GM12864 (cell line): Measurements from ENCODE around the gene RPL10A.
"Not testable (repeated sequence)": the region's sequence is repeated elsewhere in the genome, so short reads cannot be mapped to it uniquely, and the experiment has no call there.

Source experiments
- DNase-seq: peaks from one replicate; pipeline ENCODE4 v3.0.0-alpha.2; 2011; ENCODE audit warnings: low read depth
- H3K4me3 ChIP-seq: 2 replicates; pipeline ENCODE4 v1.5.1; 2011; ENCODE audit warnings: mild to moderate bottlenecking, low read depth, low read length, control low read depth
- CTCF ChIP-seq: IDR thresholded peaks from 2 replicates; pipeline ENCODE4 v1.5.1; 2011; ENCODE audit warnings: low read depth, mild to moderate bottlenecking, moderate library complexity, low read length, control low read depth, inconsistent platforms; ENCODE audit errors: missing control alignments

Gene RPL10A

GRCh38 chr6:35512006-35512405, 43.8 kb downstream of the RPL10A start:
- H3K4me3 ChIP-seq = no peak overlapping the region
- DNase-seq = no peak
- no peak for TF ChIP-seq CTCF

GRCh38 chr6:35512740-35513139, 44.5 kb downstream of the RPL10A start, which contains the start of gene TULP1:
TULP1 (minus strand) TSS chr6:35512896; CDS start chr6:35512858, 38 bp downstream.
- no peak within 1 kb of the TSS for H3K4me3 ChIP-seq

GRCh38 chr6:35514587-35514986, 46.4 kb downstream of the RPL10A start:
- no peak overlapping the region for H3K4me3 ChIP-seq
- TF ChIP-seq CTCF = no peak
- DNase-seq = no peak

More at GRCh38 chr6:35512740-35513139, 44.5 kb downstream of the RPL10A start, which contains the start of gene TULP1:
- no peak for DNase-seq
- TF ChIP-seq CTCF = no peak

DNA sequence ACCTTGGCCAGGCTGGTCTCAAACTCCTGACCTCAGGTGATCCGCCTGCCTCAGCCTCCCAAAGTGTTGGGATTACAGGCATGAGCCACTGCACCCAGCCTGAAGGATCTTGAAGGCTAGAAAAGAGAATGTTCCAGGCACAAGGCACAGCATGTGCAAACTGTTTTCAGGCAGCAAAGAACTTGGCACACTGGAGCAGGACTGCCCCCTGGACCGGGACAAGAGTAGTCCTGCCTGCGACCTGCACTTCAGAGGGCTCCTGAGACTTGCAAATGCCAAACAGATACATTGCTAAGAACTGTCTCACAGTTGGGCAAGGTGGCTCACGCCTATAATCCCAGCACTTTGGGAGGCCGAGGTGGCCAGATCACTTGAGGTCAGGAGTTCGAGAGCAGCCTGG, 47.7 kb downstream of the RPL10A start:
- DNase-seq, H3K4me3 ChIP-seq: not testable (repeated sequence)

DNA sequence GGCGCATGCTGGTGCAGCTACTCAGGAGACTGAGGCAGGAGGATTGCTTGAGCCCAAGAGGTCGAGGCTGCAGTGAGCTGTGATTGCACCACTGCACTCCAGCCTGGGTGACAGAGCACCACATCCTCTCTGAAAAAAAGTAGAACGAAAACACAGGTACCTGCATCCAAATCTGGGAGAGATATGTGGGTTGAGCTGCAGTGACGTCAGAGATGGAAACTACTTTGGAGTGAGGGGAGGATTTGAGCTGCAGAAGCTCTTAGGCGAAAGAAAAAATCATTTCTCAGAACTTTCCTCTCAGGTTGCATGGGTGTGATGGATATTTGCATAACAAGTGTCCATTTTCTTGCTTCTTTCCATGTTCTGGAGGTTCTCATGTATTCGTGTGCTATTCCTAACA, 48.5 kb downstream of the RPL10A start:
- DNase-seq = no peak
- H3K4me3 ChIP-seq = no peak overlapping the region
- TF ChIP-seq CTCF = no peak

GRCh38 chr6:35517978-35518377, 49.8 kb downstream of the RPL10A start:
- DNase-seq, H3K4me3 ChIP-seq: not testable (repeated sequence)

- TF ChIP-seq CTCF = no peak
- no peak for DNase-seq
- H3K4me3 ChIP-seq = no peak overlapping the region
Measured at GRCh38 chr6:35518566-35519312, 50.5 kb downstream of the RPL10A start.

DNA sequence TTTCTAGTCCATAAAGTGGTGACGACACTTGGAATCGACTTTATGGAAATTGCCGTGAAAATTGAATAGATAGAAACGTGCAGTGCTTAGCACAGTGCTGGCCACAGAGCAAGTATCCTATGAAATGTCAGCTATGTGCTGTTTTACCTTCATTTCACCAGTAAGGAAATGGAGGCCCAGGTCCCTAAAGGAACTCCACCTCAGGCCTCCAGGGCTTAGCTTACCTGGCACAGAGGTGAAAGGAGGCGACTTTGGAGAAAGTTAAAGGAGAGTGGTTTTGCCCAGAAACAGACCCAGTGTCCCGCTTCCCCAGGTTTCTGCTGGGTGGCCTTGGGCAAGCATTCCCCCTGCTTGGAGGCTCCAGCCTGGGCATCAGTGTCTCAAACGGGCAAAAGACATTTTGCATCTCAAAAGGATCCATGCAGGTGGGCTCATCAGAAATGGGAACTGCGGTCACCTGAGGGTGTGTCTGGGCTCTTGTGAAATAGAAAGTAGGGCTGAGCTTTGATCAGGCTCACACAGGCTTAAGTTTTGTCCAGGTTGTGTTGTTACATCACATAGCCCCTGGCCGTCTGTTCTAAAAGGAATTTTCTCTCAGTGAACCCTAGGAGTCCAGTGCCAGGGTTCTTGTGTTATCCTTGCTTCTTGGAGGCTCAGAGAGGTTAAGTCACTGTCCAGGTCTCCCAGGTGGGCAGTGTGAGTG, 51.3 kb downstream of the RPL10A start:
- no peak for DNase-seq
- no peak for TF ChIP-seq CTCF
- no peak overlapping the region for H3K4me3 ChIP-seq
